HG02623 (cell line): ENCODE data around the gene TFAP2D.

Source experiments
- ATAC-seq: cut with Tn5 transposase; IDR thresholded peaks from one replicate; pipeline ENCODE4 v1.9.1; 2021; ENCODE audit warnings: moderate library complexity; ENCODE audit not compliant: unreplicated experiment

Gene TFAP2D

GRCh38 chr6:50718566-50718965 lies 5.2 kb downstream of the TFAP2D start:
- no peak for ATAC-seq

- ATAC-seq = no peak
Observed at GRCh38 chr6:50720623-50721022, 7.3 kb downstream of the TFAP2D start.

GRCh38 chr6:50721978-50722377 lies 8.7 kb downstream of the TFAP2D start:
- no peak for ATAC-seq

GRCh38 chr6:50722829-50723554 lies 9.7 kb downstream of the TFAP2D start:
- ATAC-seq = no peak

- ATAC-seq = no peak
Observed at GRCh38 chr6:50724381-50725124, 11.2 kb downstream of the TFAP2D start.

- no peak for ATAC-seq
Observed at GRCh38 chr6:50734488-50734887, 21.2 kb downstream of the TFAP2D start.

GRCh38 chr6:50742161-50742560 lies 28.8 kb downstream of the TFAP2D start:
- ATAC-seq = no peak

GRCh38 chr6:50744976-50745375 lies 31.6 kb downstream of the TFAP2D start:
- ATAC-seq = no peak

GRCh38 chr6:50762798-50763197 lies 49.5 kb downstream of the TFAP2D start:
- ATAC-seq = no peak

- ATAC-seq = no peak
Observed at GRCh38 chr6:50778696-50779095, 65.4 kb downstream of the TFAP2D start.

- no peak for ATAC-seq
Observed at GRCh38 chr6:50780382-50780781, 67.1 kb downstream of the TFAP2D start.

GRCh38 chr6:50785921-50786320 lies 72.6 kb downstream of the TFAP2D start:
- ATAC-seq = no peak

- peak; percentile 65 for ATAC-seq
Observed at GRCh38 chr6:50791900-50792508, 78.7 kb downstream of the TFAP2D start.

GRCh38 chr6:50792771-50793170 lies 79.4 kb downstream of the TFAP2D start:
- ATAC-seq = no peak

GRCh38 chr6:50795574-50795973 lies 82.2 kb downstream of the TFAP2D start:
- ATAC-seq = no peak

- no peak for ATAC-seq
Observed at GRCh38 chr6:50804283-50804682, 91.0 kb downstream of the TFAP2D start.

- ATAC-seq = no peak
Observed at GRCh38 chr6:50807035-50807434, 93.7 kb downstream of the TFAP2D start.

GRCh38 chr6:50815436-50816114 lies 102.2 kb downstream of the TFAP2D start:
- peak; percentile 41 for ATAC-seq

GRCh38 chr6:50816115-50816675 lies 102.9 kb downstream of the TFAP2D start:
- ATAC-seq = peak; percentile 65

GRCh38 chr6:50816947-50817645 lies 103.8 kb downstream of the TFAP2D start:
- no peak for ATAC-seq

- ATAC-seq = no peak
Observed at GRCh38 chr6:50817646-50817950, 104.3 kb downstream of the TFAP2D start.
